Measurements from ENCODE around the gene SERPINB10.

SERPINB10 gene

GRCh38 chr18:63979409-63979920, 71.7 kb downstream of the SERPINB10 start:
- no peak for DNase-seq (ENCODE audit: extremely low read depth in 1 of 2, low read depth in 1 of 2)

- DNase-seq (ENCODE audit: extremely low read depth in 1 of 2, low read depth in 1 of 2), result no peak
Observed at GRCh38 chr18:63980027-63980426, 72.3 kb downstream of the SERPINB10 start.

- DNase-seq (ENCODE audit: extremely low read depth in 1 of 2, low read depth in 1 of 2), result no peak
Observed at GRCh38 chr18:63980896-63981460, 73.2 kb downstream of the SERPINB10 start.

DNA sequence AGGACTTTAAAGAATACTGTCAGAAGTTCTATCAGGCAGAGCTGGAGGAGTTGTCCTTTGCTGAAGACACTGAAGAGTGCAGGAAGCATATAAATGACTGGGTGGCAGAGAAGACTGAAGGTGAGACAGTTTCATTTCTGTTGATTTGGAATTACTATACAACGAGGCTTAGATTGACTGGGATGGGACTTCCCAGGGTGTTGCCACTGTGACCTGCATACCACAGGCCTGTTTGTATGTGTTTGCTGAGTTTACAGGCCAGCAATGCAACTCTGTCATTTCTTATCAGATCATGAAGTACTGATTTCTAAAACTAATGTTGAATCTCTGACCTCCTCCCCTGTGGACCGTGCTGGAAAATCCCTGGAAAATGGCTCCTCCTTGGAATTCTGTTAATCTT, 74.0 kb downstream of the SERPINB10 start:
- DNase-seq (ENCODE audit: extremely low read depth in 1 of 2, low read depth in 1 of 2), result no peak

GRCh38 chr18:63982361-63982760, 74.6 kb downstream of the SERPINB10 start:
- DNase-seq (ENCODE audit: extremely low read depth in 1 of 2, low read depth in 1 of 2), result no peak
